Glomerular endothelial cell (primary cell): ENCODE data around the gene ZNF668. TPM values are rescaled to one million over a fixed set of nuclear protein-coding genes. Genes with fewer than 3 reads are reported as not detected.
"Not testable (repeated sequence)": the region's sequence is repeated elsewhere in the genome, so short reads cannot be mapped to it uniquely, and the experiment has no call there.

ENCODE experiments used
- DNase-seq: peaks from one replicate; pipeline ENCODE4 v3.0.0-alpha.2; 2011; ENCODE audit warnings: low read depth, low spot score; ENCODE audit errors: extremely low read depth
- total RNA-seq: library from RNA; depleted of rRNA; stranded (reverse); fragments of >200 nt; gene quantifications from 2 replicates; pipeline ENCODE4 v1.2.3, GENCODE V29; 2015

Gene ZNF668
- total RNA-seq, 1 donor from 2014 or later = 16.3 TPM

GRCh38 chr16:31061126-31061812, 12.8 kb downstream of the ZNF668 start:
- no peak for DNase-seq

GRCh38 chr16:31055613-31056012, 18.4 kb downstream of the ZNF668 start:
- DNase-seq = no peak

- DNase-seq = no peak
Observed at GRCh38 chr16:31052114-31052513, 21.9 kb downstream of the ZNF668 start.

- DNase-seq = no peak
Observed at GRCh38 chr16:31050280-31051030, 23.6 kb downstream of the ZNF668 start.

- DNase-seq = no peak
Observed at GRCh38 chr16:31043898-31044481, 30.1 kb downstream of the ZNF668 start.

- DNase-seq = no peak
Observed at GRCh38 chr16:31043352-31043751, 30.7 kb downstream of the ZNF668 start.

- DNase-seq = no peak
Observed at GRCh38 chr16:31042866-31043265, 31.2 kb downstream of the ZNF668 start.

- DNase-seq = no peak
Observed at GRCh38 chr16:31038993-31039392, 35.0 kb downstream of the ZNF668 start.

- DNase-seq = no peak
Observed at GRCh38 chr16:31036691-31037090, 37.3 kb downstream of the ZNF668 start.

GRCh38 chr16:31033709-31034492, 40.1 kb downstream of the ZNF668 start:
- DNase-seq = no peak

- peak; percentile 91 for DNase-seq
Observed at GRCh38 chr16:31032736-31033708, 41.0 kb downstream of the ZNF668 start, which contains the start of gene STX4. STX4 (plus strand) TSS chr16:31033558; CDS start chr16:31033806, 248 bp downstream.

GRCh38 chr16:31031276-31031675, 42.8 kb downstream of the ZNF668 start:
- no peak for DNase-seq

- no peak for DNase-seq
Observed at GRCh38 chr16:31029272-31029671, 44.8 kb downstream of the ZNF668 start.

- DNase-seq = no peak
Observed at GRCh38 chr16:31025339-31025738, 48.7 kb downstream of the ZNF668 start.

- DNase-seq = no peak
Observed at GRCh38 chr16:31023627-31024226, 50.3 kb downstream of the ZNF668 start.

- DNase-seq = no peak
Observed at GRCh38 chr16:31023252-31023602, 50.8 kb downstream of the ZNF668 start.

- DNase-seq = no peak
Observed at GRCh38 chr16:31022544-31023251, 51.3 kb downstream of the ZNF668 start.

GRCh38 chr16:31020536-31020935, 53.5 kb downstream of the ZNF668 start:
- DNase-seq = no peak

- DNase-seq = not testable (repeated sequence)
Observed at GRCh38 chr16:31017756-31018155, 56.3 kb downstream of the ZNF668 start.
